OCI-LY7 (cell line): Measurements from ENCODE around the gene AGGF1. TPM values are rescaled to one million over a fixed set of nuclear protein-coding genes. Genes with fewer than 3 reads are reported as not detected.

ENCODE experiments used
- BruUV-seq: library from RNA; stranded (reverse); fragments of 400-500 nt; replicated peaks from 2 replicates; lab custom pipeline; 2021; lab: Mats Ljungman, UMichigan
- CTCF ChIA-PET: fragments of 300-600 bp; sonication (Branson Sonifier 250); formaldehyde crosslinking; loops from one replicate; lab custom pipeline; 2022; ENCODE audit warnings: antibody characterized with exemption; ENCODE audit not compliant: unreplicated experiment; lab: Charles Lee
- POLR2A ChIA-PET: fragments of 300-600 bp; sonication (Branson Sonifier 250); formaldehyde crosslinking; loops from one replicate; lab custom pipeline; 2022; ENCODE audit warnings: antibody characterized with exemption; lab: Charles Lee
- DNase-seq: peaks from one replicate; pipeline ENCODE4 v3.0.0-alpha.2; 2015; ENCODE audit warnings: low spot score
- H2AFZ ChIP-seq: fragments of 200-600 bp; sonication (generic), shearing (Covaris generic); 2 replicates; pipeline ENCODE4 v1.6.1; 2014; ENCODE audit warnings: mild to moderate bottlenecking, antibody characterized with exemption, low read length, moderate library complexity
- H3K27ac ChIP-seq: fragments of 200-600 bp; sonication (generic); 2 replicates; pipeline ENCODE4 v1.5.1; 2014; ENCODE audit warnings: mixed run types, low read depth, mild to moderate bottlenecking, moderate library complexity, low read length, inconsistent platforms; ENCODE audit not compliant: poor library complexity, severe bottlenecking
- H3K36me3 ChIP-seq: fragments of 200-600 bp; sonication (generic); 2 replicates; pipeline ENCODE4 v1.6.1; 2014; ENCODE audit warnings: mild to moderate bottlenecking, antibody characterized with exemption, low read length, moderate library complexity, mixed read lengths; ENCODE audit not compliant: insufficient read depth
- H3K4me1 ChIP-seq: fragments of 200-600 bp; sonication (generic); 2 replicates; pipeline ENCODE4 v1.5.1; 2014; ENCODE audit warnings: mild to moderate bottlenecking, low read length; ENCODE audit not compliant: insufficient read depth, poor library complexity, severe bottlenecking
- H3K4me2 ChIP-seq: fragments of 200-600 bp; sonication (generic); 2 replicates; pipeline ENCODE4 v1.6.1; 2014; ENCODE audit warnings: mild to moderate bottlenecking, low read length
- H3K4me3 ChIP-seq: fragments of 200-600 bp; sonication (generic); 2 replicates; pipeline ENCODE4 v1.5.1; 2014; ENCODE audit warnings: mild to moderate bottlenecking, low read depth, low read length; ENCODE audit not compliant: poor library complexity, severe bottlenecking
- H3K79me2 ChIP-seq: fragments of 200-600 bp; sonication (generic); 2 replicates; pipeline ENCODE4 v1.6.1; 2016; ENCODE audit warnings: low read depth, mild to moderate bottlenecking, low read length, moderate library complexity, mixed read lengths; ENCODE audit not compliant: insufficient read depth
- H3K9me2 ChIP-seq: fragments of 200-600 bp; sonication (generic); 2 replicates; pipeline ENCODE4 v1.6.1; 2016; ENCODE audit warnings: mild to moderate bottlenecking, low read length, mixed read lengths; ENCODE audit not compliant: insufficient read depth
- H3K9me3 ChIP-seq: fragments of 200-600 bp; sonication (generic); 2 replicates; pipeline ENCODE4 v1.6.1; 2014; ENCODE audit warnings: mild to moderate bottlenecking, mixed run types, low read length, mixed read lengths
- H4K20me1 ChIP-seq: fragments of 200-600 bp; sonication (generic); 2 replicates; pipeline ENCODE4 v1.6.1; 2014; ENCODE audit warnings: mild to moderate bottlenecking, antibody characterized with exemption, low read length, moderate library complexity, mixed read lengths; ENCODE audit not compliant: insufficient read depth
- EZH2phosphoT487 ChIP-seq: fragments of 200-600 bp; sonication (generic); IDR thresholded peaks from 2 replicates; pipeline ENCODE4 v1.6.1; 2018; ENCODE audit warnings: low read depth, borderline replicate concordance, mild to moderate bottlenecking, mixed run types, antibody characterized with exemption, low read length, moderate library complexity, mixed read lengths
- intact Hi-C: fragments of 100-400 bp; cut with micrococcal nuclease; formaldehyde crosslinking; loops from one replicate; pipeline ENCODE4 v1.10.0; 2022; ENCODE audit not compliant: unreplicated experiment
- total RNA-seq, 2 experiments: library from RNA; depleted of rRNA in 1 of 2; stranded (reverse); fragments of >200 nt in 1 of 2; shearing (Covaris generic) in 1 of 2; gene quantifications; 2 replicates each; pipeline ENCODE4 v1.2.3, GENCODE V29; 2014 to 2022
- TF ChIP-seq, protein P1 (sequence below): fragments of 200-600 bp; sonication (generic); conservative IDR thresholded peaks from 2 replicates; pipeline ENCODE4 v1.5.1; 2014; ENCODE audit warnings: mild to moderate bottlenecking, antibody characterized with exemption, low read length, moderate library complexity, mixed read lengths

Gene AGGF1
- total RNA-seq, 2 experiments from 2014 or later, result 18.5 to 33.6 TPM

DNA sequence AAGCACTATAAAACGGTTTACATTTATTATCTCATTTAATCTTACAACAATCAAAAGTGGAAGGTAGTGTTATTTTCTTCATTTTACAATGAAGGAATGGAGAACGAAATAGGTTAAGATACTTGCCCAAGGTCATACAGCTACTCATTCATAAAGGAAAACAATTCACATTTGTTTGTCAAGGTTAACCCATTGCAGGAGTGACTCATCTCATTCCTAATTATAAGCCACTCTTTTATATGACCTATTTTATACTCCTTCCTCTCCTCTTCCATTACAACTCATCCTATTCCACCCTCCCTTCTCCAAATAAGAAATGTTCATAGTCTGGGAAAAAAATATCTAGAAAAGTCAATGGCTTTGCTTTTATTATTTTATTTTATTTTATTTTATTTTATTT lies 47.8 kb upstream of the AGGF1 start:
- H3K36me3 ChIP-seq, result peaks cover 63% of the 10 kb centered on the region
- intact Hi-C loops, result no loop called here
- POLR2A ChIA-PET, result no interaction called here
- H3K4me3 ChIP-seq, result no peak overlapping the region
- H3K79me2 ChIP-seq, result no peaks in the 10 kb centered on the region
- H3K4me2 ChIP-seq, result no peak overlapping the region
- DNase-seq, result no peak
- no TSS peak for BruUV-seq
- TF ChIP-seq, protein P1, sequence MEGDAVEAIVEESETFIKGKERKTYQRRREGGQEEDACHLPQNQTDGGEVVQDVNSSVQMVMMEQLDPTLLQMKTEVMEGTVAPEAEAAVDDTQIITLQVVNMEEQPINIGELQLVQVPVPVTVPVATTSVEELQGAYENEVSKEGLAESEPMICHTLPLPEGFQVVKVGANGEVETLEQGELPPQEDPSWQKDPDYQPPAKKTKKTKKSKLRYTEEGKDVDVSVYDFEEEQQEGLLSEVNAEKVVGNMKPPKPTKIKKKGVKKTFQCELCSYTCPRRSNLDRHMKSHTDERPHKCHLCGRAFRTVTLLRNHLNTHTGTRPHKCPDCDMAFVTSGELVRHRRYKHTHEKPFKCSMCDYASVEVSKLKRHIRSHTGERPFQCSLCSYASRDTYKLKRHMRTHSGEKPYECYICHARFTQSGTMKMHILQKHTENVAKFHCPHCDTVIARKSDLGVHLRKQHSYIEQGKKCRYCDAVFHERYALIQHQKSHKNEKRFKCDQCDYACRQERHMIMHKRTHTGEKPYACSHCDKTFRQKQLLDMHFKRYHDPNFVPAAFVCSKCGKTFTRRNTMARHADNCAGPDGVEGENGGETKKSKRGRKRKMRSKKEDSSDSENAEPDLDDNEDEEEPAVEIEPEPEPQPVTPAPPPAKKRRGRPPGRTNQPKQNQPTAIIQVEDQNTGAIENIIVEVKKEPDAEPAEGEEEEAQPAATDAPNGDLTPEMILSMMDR, result no peak
- TF ChIP-seq EZH2phosphoT487, result no peak
- H3K9me2 ChIP-seq, result no peaks in the 10 kb centered on the region
- H4K20me1 ChIP-seq, result no peaks in the 10 kb centered on the region
- no peaks in the 10 kb centered on the region for H3K9me3 ChIP-seq
- CTCF ChIA-PET, result no interaction called here
- no peaks in the 10 kb centered on the region for H3K4me1 ChIP-seq
- no peak overlapping the region for H3K27ac ChIP-seq
- H2AFZ ChIP-seq, result no peak overlapping the region

DNA sequence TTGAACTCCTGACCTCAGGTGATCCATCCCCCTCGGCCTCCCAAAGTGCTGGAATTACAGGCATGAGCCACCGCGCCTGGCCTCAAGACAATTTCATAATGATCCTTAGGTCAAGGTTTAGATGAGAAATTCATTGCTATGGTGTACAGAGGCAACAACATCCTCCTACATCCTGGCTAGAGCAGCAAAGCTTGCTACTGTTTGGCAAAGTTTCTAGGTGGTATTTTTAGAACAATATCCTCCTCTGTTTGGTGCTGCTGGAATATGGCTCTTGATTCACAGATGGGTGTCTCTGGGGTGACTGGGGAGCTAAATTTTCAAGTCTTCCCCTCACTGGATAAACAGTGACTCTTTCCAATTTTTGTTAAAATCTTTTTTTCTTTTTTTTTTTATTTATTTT lies 46.7 kb upstream of the AGGF1 start:
- Histone ChIP-seq H2AFZ (no peak overlapping the region), H4K20me1 (no peaks in the 10 kb centered on the region), H3K9me3 (no peaks in the 10 kb centered on the region), H3K9me2 (no peaks in the 10 kb centered on the region), H3K27ac (no peak overlapping the region), H3K36me3 (peaks cover 53% of the 10 kb centered on the region), H3K79me2 (no peaks in the 10 kb centered on the region), H3K4me1 (no peaks in the 10 kb centered on the region), H3K4me3 (no peak overlapping the region), H3K4me2 (no peak overlapping the region)
- intact Hi-C loops, result no loop called here
- BruUV-seq, result no TSS peak
- ChIA-PET POLR2A (no interaction called here), CTCF (no interaction called here)
- TF ChIP-seq EZH2phosphoT487, result no peak
- TF ChIP-seq, protein P1, result no peak
- no peak for DNase-seq

GRCh38 chr5:76986825-76987526 lies 43.2 kb upstream of the AGGF1 start:
- Histone ChIP-seq H3K79me2 (no peaks in the 10 kb centered on the region), H3K27ac (no peak overlapping the region), H3K4me3 (no peak overlapping the region), H3K9me2 (no peaks in the 10 kb centered on the region), H3K4me1 (no peaks in the 10 kb centered on the region), H3K36me3 (peaks cover 21% of the 10 kb centered on the region), H3K4me2 (no peak overlapping the region), H2AFZ (no peak overlapping the region), H3K9me3 (no peaks in the 10 kb centered on the region), H4K20me1 (no peaks in the 10 kb centered on the region)
- TF ChIP-seq, protein P1, result no peak
- TF ChIP-seq EZH2phosphoT487, result no peak
- BruUV-seq, result no TSS peak
- intact Hi-C loops, result no loop called here
- ChIA-PET CTCF (no interaction called here), POLR2A (interaction anchor here (0.6 to 1.6 kb wide), 4 partner anchors 10 to 111 kb away, joined by 3 to 9 read pairs (median 4); no protein-coding TSS in a partner anchor)
- DNase-seq, result no peak
